ENCODE data around the gene EFNA5.
A peak's percentile ranks its signal among the peaks of the same experiment; 100 is the strongest.

EFNA5 gene

GRCh38 chr5:107636555-107636954 lies 34.2 kb downstream of the EFNA5 start:
- DNase-seq = no peak

- DNase-seq = no peak
Measured at GRCh38 chr5:107636068-107636467, 34.7 kb downstream of the EFNA5 start.

- DNase-seq = no peak
Measured at GRCh38 chr5:107634981-107635848, 35.5 kb downstream of the EFNA5 start.

- peak; percentile 18 for DNase-seq
Measured at GRCh38 chr5:107633171-107633901, 37.4 kb downstream of the EFNA5 start.

GRCh38 chr5:107631805-107632362 lies 38.9 kb downstream of the EFNA5 start:
- no peak for DNase-seq

GRCh38 chr5:107630184-107630583 lies 40.6 kb downstream of the EFNA5 start:
- no peak for DNase-seq

- no peak for DNase-seq
Measured at GRCh38 chr5:107624235-107624634, 46.5 kb downstream of the EFNA5 start.

- no peak for DNase-seq
Measured at GRCh38 chr5:107621089-107621488, 49.6 kb downstream of the EFNA5 start.

GRCh38 chr5:107619781-107620180 lies 51.0 kb downstream of the EFNA5 start:
- DNase-seq = peak; percentile 61

- DNase-seq = no peak
Measured at GRCh38 chr5:107618242-107618641, 52.5 kb downstream of the EFNA5 start.

GRCh38 chr5:107617052-107617451 lies 53.7 kb downstream of the EFNA5 start:
- no peak for DNase-seq

- DNase-seq = no peak
Measured at GRCh38 chr5:107616213-107616612, 54.5 kb downstream of the EFNA5 start.

- DNase-seq = no peak
Measured at GRCh38 chr5:107615299-107615817, 55.4 kb downstream of the EFNA5 start.

- DNase-seq = no peak
Measured at GRCh38 chr5:107612541-107612940, 58.2 kb downstream of the EFNA5 start.

- no peak for DNase-seq
Measured at GRCh38 chr5:107610798-107611197, 59.9 kb downstream of the EFNA5 start.

- DNase-seq = peak; percentile 11
Measured at GRCh38 chr5:107607671-107608345, 62.9 kb downstream of the EFNA5 start.

- no peak for DNase-seq
Measured at GRCh38 chr5:107607196-107607595, 63.5 kb downstream of the EFNA5 start.

- no peak for DNase-seq
Measured at GRCh38 chr5:107605596-107606125, 65.1 kb downstream of the EFNA5 start.

GRCh38 chr5:107604990-107605389 lies 65.7 kb downstream of the EFNA5 start:
- DNase-seq = no peak

GRCh38 chr5:107604146-107604910 lies 66.4 kb downstream of the EFNA5 start:
- no peak for DNase-seq

- DNase-seq = no peak
Measured at GRCh38 chr5:107603349-107603748, 67.4 kb downstream of the EFNA5 start.

GRCh38 chr5:107602896-107603295 lies 67.8 kb downstream of the EFNA5 start:
- no peak for DNase-seq

All from NCI-H146 (cell line).